HEK293 (cell line): ENCODE data around the gene BDKRB2.
A peak's percentile ranks its signal among the peaks of the same experiment; 100 is the strongest.

Experiments
- CTCF ChIA-PET: fragments of 350-600 bp; formaldehyde crosslinking; extraction: SDS; loops from one replicate; lab custom pipeline; 2021; ENCODE audit warnings: antibody characterized with exemption; lab: Yijun Ruan, JAX
- POLR2A ChIA-PET: fragments of 300-600 bp; formaldehyde crosslinking; extraction: SDS; loops from one replicate; lab custom pipeline; 2020; ENCODE audit warnings: antibody characterized with exemption, inconsistent platforms; lab: Yijun Ruan, JAX
- H3K27ac ChIP-seq: fragments of 200-500 bp; sonication (Bioruptor generic); 2 replicates; pipeline ENCODE4 v1.5.1; 2014; ENCODE audit warnings: low read depth, low read length, control low read depth, inconsistent platforms; ENCODE audit errors: extremely low read depth
- H3K36me3 ChIP-seq, 2 experiments: fragments of 200-500 bp in 1 of 2; sonication (Bioruptor generic) in 1 of 2; 1 replicate in 1 of 2; 2 replicates in 1 of 2; pipeline ENCODE4 v1.5.1; 2014 to 2017; ENCODE audit warnings: inconsistent platforms in 2 of 2, low read length in 2 of 2; ENCODE audit not compliant: control insufficient read depth in 2 of 2, insufficient read depth in 1 of 2
- H3K4me1 ChIP-seq: fragments of 200-500 bp; sonication (Bioruptor generic); 2 replicates; pipeline ENCODE4 v1.5.1; 2014; ENCODE audit warnings: mild to moderate bottlenecking, low read length, inconsistent platforms; ENCODE audit not compliant: control insufficient read depth, insufficient read depth
- H3K4me3 ChIP-seq: 2 replicates; pipeline ENCODE4 v1.5.1; 2011; ENCODE audit warnings: low read depth, mild to moderate bottlenecking, control low read depth, low read length, moderate library complexity
- H3K9me3 ChIP-seq: fragments of 200-500 bp; sonication (Bioruptor generic); 2 replicates; pipeline ENCODE4 v1.5.1; 2014; ENCODE audit warnings: low read depth, low read length, inconsistent platforms; ENCODE audit not compliant: control insufficient read depth, insufficient read depth
- EGR2 ChIP-seq: fragments of 450-650 bp; formaldehyde crosslinking; IDR thresholded peaks from 2 replicates; pipeline ENCODE4 v1.5.1; 2016; ENCODE audit warnings: low read depth, missing biosample characterization, missing genetic modification characterization
- FEZF1 ChIP-seq: fragments of 450-650 bp; formaldehyde crosslinking; IDR thresholded peaks from 2 replicates; pipeline ENCODE4 v1.5.1; 2016; ENCODE audit warnings: missing biosample characterization, missing genetic modification characterization
- GLI2 ChIP-seq: fragments of 450-650 bp; formaldehyde crosslinking; IDR thresholded peaks from 2 replicates; pipeline ENCODE4; 2017; ENCODE audit warnings: missing biosample characterization, missing genetic modification characterization, low read depth, borderline replicate concordance
- IKZF3 ChIP-seq: fragments of 450-650 bp; IDR thresholded peaks from 2 replicates; pipeline ENCODE4 v1.5.0; 2018; ENCODE audit warnings: missing biosample characterization, mild to moderate bottlenecking, missing genetic modification characterization, moderate library complexity
- KLF1 ChIP-seq: fragments of 450-650 bp; formaldehyde crosslinking; IDR thresholded peaks from 2 replicates; pipeline ENCODE4 v1.5.1; 2016; ENCODE audit warnings: missing biosample characterization, missing genetic modification characterization
- KLF17 ChIP-seq: fragments of 450-650 bp; formaldehyde crosslinking; IDR thresholded peaks from 2 replicates; pipeline ENCODE4 v1.5.1; 2016; ENCODE audit warnings: missing biosample characterization, missing genetic modification characterization
- PRDM10 ChIP-seq: fragments of 450-650 bp; formaldehyde crosslinking; IDR thresholded peaks from 2 replicates; pipeline ENCODE4 v1.5.1; 2016; ENCODE audit warnings: missing biosample characterization, missing genetic modification characterization
- SP7 ChIP-seq: fragments of 450-650 bp; formaldehyde crosslinking; IDR thresholded peaks from 2 replicates; pipeline ENCODE4 v1.5.1; 2016; ENCODE audit warnings: missing biosample characterization, missing genetic modification characterization
- TRIM28 ChIP-seq: IDR thresholded peaks from 2 replicates; pipeline ENCODE4 v1.6.1; 2011; ENCODE audit warnings: low read length, control low read depth, borderline replicate concordance
- ZBTB17 ChIP-seq: fragments of 450-650 bp; formaldehyde crosslinking; IDR thresholded peaks from 2 replicates; pipeline ENCODE4 v1.5.1; 2016; ENCODE audit warnings: missing biosample characterization, missing genetic modification characterization
- ZBTB6 ChIP-seq: fragments of 450-650 bp; formaldehyde crosslinking; IDR thresholded peaks from 2 replicates; pipeline ENCODE4 v1.5.1; 2017; ENCODE audit warnings: missing biosample characterization, missing genetic modification characterization
- ZFHX2 ChIP-seq: fragments of 450-650 bp; formaldehyde crosslinking; conservative IDR thresholded peaks from 2 replicates; pipeline ENCODE4 v1.5.1; 2016; ENCODE audit warnings: missing biosample characterization, missing genetic modification characterization
- ZFP3 ChIP-seq: fragments of 450-650 bp; formaldehyde crosslinking; IDR thresholded peaks from 2 replicates; pipeline ENCODE4 v1.5.1; 2016; ENCODE audit warnings: low read depth, missing biosample characterization, missing genetic modification characterization
- ZIC2 ChIP-seq: fragments of 450-650 bp; formaldehyde crosslinking; IDR thresholded peaks from 2 replicates; pipeline ENCODE4 v1.5.1; 2016; ENCODE audit warnings: missing biosample characterization, missing genetic modification characterization
- ZNF16 ChIP-seq: fragments of 450-650 bp; formaldehyde crosslinking; IDR thresholded peaks from 2 replicates; pipeline ENCODE4 v1.5.1; 2016; ENCODE audit warnings: low read depth, missing biosample characterization, missing genetic modification characterization
- ZNF169 ChIP-seq: fragments of 450-650 bp; formaldehyde crosslinking; IDR thresholded peaks from 2 replicates; pipeline ENCODE4 v1.5.1; 2016; ENCODE audit warnings: missing biosample characterization, missing genetic modification characterization
- ZNF362 ChIP-seq: fragments of 450-650 bp; formaldehyde crosslinking; IDR thresholded peaks from 2 replicates; pipeline ENCODE4 v1.5.1; 2016; ENCODE audit warnings: missing biosample characterization, missing genetic modification characterization
- ZNF600 ChIP-seq: fragments of 450-650 bp; formaldehyde crosslinking; IDR thresholded peaks from 2 replicates; pipeline ENCODE4 v1.5.1; 2016; ENCODE audit warnings: missing biosample characterization, missing genetic modification characterization
- ZNF626 ChIP-seq: fragments of 450-650 bp; sonication (Bioruptor Pico); formaldehyde crosslinking; IDR thresholded peaks from 2 replicates; pipeline ENCODE4 v1.5.1; 2018; ENCODE audit warnings: missing biosample characterization, missing genetic modification characterization, inconsistent platforms
- ZNF629 ChIP-seq: fragments of 450-650 bp; formaldehyde crosslinking; IDR thresholded peaks from 2 replicates; pipeline ENCODE4 v1.5.1; 2017; ENCODE audit warnings: missing biosample characterization, missing genetic modification characterization
- ZNF639 ChIP-seq: fragments of 450-650 bp; formaldehyde crosslinking; IDR thresholded peaks from 2 replicates; pipeline ENCODE4 v1.5.1; 2016; ENCODE audit warnings: missing biosample characterization, missing genetic modification characterization
- ZNF677 ChIP-seq: fragments of 450-650 bp; IDR thresholded peaks from 2 replicates; pipeline ENCODE4 v1.5.0; 2018; ENCODE audit warnings: missing biosample characterization, mild to moderate bottlenecking, missing genetic modification characterization, moderate library complexity
- ZNF692 ChIP-seq: fragments of 450-650 bp; formaldehyde crosslinking; IDR thresholded peaks from 2 replicates; pipeline ENCODE4 v1.5.1; 2016; ENCODE audit warnings: missing biosample characterization, missing genetic modification characterization
- ZNF843 ChIP-seq: fragments of 450-650 bp; formaldehyde crosslinking; IDR thresholded peaks from 2 replicates; pipeline ENCODE4 v1.5.1; 2016; ENCODE audit warnings: missing biosample characterization, missing genetic modification characterization

BDKRB2 gene

GRCh38 chr14:96166461-96167223 is 38.0 kb upstream of the BDKRB2 start (continued):
- TF ChIP-seq ZFP3 (tag by site-specific recombination) (no peak), ZNF169 (tag by site-specific recombination) (no peak), EGR2 (tag by site-specific recombination) (peak; percentile 20; the same call in 1 of the 2 replicates), TRIM28 (no peak), ZFHX2 (tag by site-specific recombination) (peak; percentile 20; the same call in 1 of the 2 replicates), ZBTB6 (tag by site-specific recombination) (no peak), GLI2 (tag by site-specific recombination) (no peak), ZNF626 (tag by site-specific recombination) (no peak)

GRCh38 chr14:96167224-96168148 is 37.2 kb upstream of the BDKRB2 start:
- no peak overlapping the region for H3K4me3 ChIP-seq
- ChIA-PET CTCF (interaction anchor here (0.6 to 1.7 kb wide), 3 partner anchors 67 to 359 kb away, joined by 3 to 4 read pairs (median 4); no protein-coding TSS in a partner anchor), POLR2A (no interaction called here)
- no peak overlapping the region for H3K27ac ChIP-seq
- no peaks in the 10 kb centered on the region for H3K4me1 ChIP-seq
- no peaks in the 10 kb centered on the region for H3K36me3 ChIP-seq
- H3K9me3 ChIP-seq = no peaks in the 10 kb centered on the region
- TF ChIP-seq IKZF3 (tag by site-specific recombination) (0 out of 2 replicates have a peak, but pooled peaks have one; percentile 30), SP7 (tag by site-specific recombination) (peak; percentile 91), ZNF639 (tag by site-specific recombination) (peak; percentile 46; the same call in 1 of the 2 replicates), ZNF629 (tag by site-specific recombination) (peak; percentile 60; the same call in 1 of the 2 replicates), ZBTB17 (no peak), ZNF16 (tag by site-specific recombination) (no peak), ZNF362 (tag by site-specific recombination) (no peak), ZNF692 (tag by site-specific recombination) (0 out of 2 replicates have a peak, but pooled peaks have one; percentile 20), ZNF677 (tag by site-specific recombination) (no peak), ZNF843 (no peak), ZIC2 (peak; percentile 90), KLF1 (tag by site-specific recombination) (peak; percentile 92), FEZF1 (tag by site-specific recombination) (peak; percentile 33; the same call in 1 of the 2 replicates), KLF17 (tag by site-specific recombination) (peak; percentile 94), ZNF600 (0 out of 2 replicates have a peak, but pooled peaks have one; percentile 47), PRDM10 (tag by site-specific recombination) (peak; percentile 26; the same call in 1 of the 2 replicates)
